ENCODE data around the gene FBXW10.
"Not testable (repeated sequence)": the region's sequence is repeated elsewhere in the genome, so short reads cannot be mapped to it uniquely, and the experiment has no call there.

Gene FBXW10

GRCh38 chr17:18743699-18744421 lies at the start of gene FBXW10:
Gene FBXW10 (plus strand): TSS chr17:18744054. CDS start chr17:18744245, 191 bp downstream.
- DNase-seq (ENCODE audit: extremely low read depth, insufficient read length); H3K27me3 ChIP-seq (replicated peaks; ENCODE audit: control insufficient read depth, insufficient read depth, low read length); H3K36me3 ChIP-seq (ENCODE audit: control insufficient read depth, insufficient read depth, low read length); H3K4me3 ChIP-seq (replicated peaks; ENCODE audit: low read depth, low read length): not testable (repeated sequence)

- not testable (repeated sequence) for H3K27me3 ChIP-seq (replicated peaks; ENCODE audit: control insufficient read depth, insufficient read depth, low read length); DNase-seq (ENCODE audit: extremely low read depth, insufficient read length); H3K36me3 ChIP-seq (ENCODE audit: control insufficient read depth, insufficient read depth, low read length); H3K4me3 ChIP-seq (replicated peaks; ENCODE audit: low read depth, low read length)
Measured at GRCh38 chr17:18695143-18695542, 48.7 kb upstream of the FBXW10 start.

- peak overlapping the region; percentile 63 for H3K4me3 ChIP-seq (replicated peaks; ENCODE audit: low read depth, low read length)
- not testable (repeated sequence) for DNase-seq (ENCODE audit: extremely low read depth, insufficient read length); H3K36me3 ChIP-seq (ENCODE audit: control insufficient read depth, insufficient read depth, low read length); H3K27me3 ChIP-seq (replicated peaks; ENCODE audit: control insufficient read depth, insufficient read depth, low read length)
Measured at GRCh38 chr17:18698473-18699103, 45.3 kb upstream of the FBXW10 start.

GRCh38 chr17:18705955-18706354 lies 37.9 kb upstream of the FBXW10 start:
- H3K36me3 ChIP-seq (ENCODE audit: control insufficient read depth, insufficient read depth, low read length); H3K4me3 ChIP-seq (replicated peaks; ENCODE audit: low read depth, low read length); H3K27me3 ChIP-seq (replicated peaks; ENCODE audit: control insufficient read depth, insufficient read depth, low read length); DNase-seq (ENCODE audit: extremely low read depth, insufficient read length): not testable (repeated sequence)

GRCh38 chr17:18708215-18708614 lies 35.6 kb upstream of the FBXW10 start:
- DNase-seq (ENCODE audit: extremely low read depth, insufficient read length); H3K36me3 ChIP-seq (ENCODE audit: control insufficient read depth, insufficient read depth, low read length); H3K4me3 ChIP-seq (replicated peaks; ENCODE audit: low read depth, low read length); H3K27me3 ChIP-seq (replicated peaks; ENCODE audit: control insufficient read depth, insufficient read depth, low read length): not testable (repeated sequence)

GRCh38 chr17:18712354-18712999 lies 31.4 kb upstream of the FBXW10 start:
- not testable (repeated sequence) for H3K4me3 ChIP-seq (replicated peaks; ENCODE audit: low read depth, low read length); DNase-seq (ENCODE audit: extremely low read depth, insufficient read length); H3K27me3 ChIP-seq (replicated peaks; ENCODE audit: control insufficient read depth, insufficient read depth, low read length); H3K36me3 ChIP-seq (ENCODE audit: control insufficient read depth, insufficient read depth, low read length)
- peak; percentile 35 for TF ChIP-seq CTCF (IDR thresholded peaks at IDR 0.05; ENCODE audit: insufficient read depth, low read length, poor library complexity, severe bottlenecking)

GRCh38 chr17:18718643-18719427 lies 25.0 kb upstream of the FBXW10 start:
- not testable (repeated sequence) for H3K27me3 ChIP-seq (replicated peaks; ENCODE audit: control insufficient read depth, insufficient read depth, low read length)
- peak; percentile 20 for DNase-seq (ENCODE audit: extremely low read depth, insufficient read length)

GRCh38 chr17:18719428-18720110 lies 24.3 kb upstream of the FBXW10 start:
- H3K36me3 ChIP-seq (ENCODE audit: control insufficient read depth, insufficient read depth, low read length); H3K27me3 ChIP-seq (replicated peaks; ENCODE audit: control insufficient read depth, insufficient read depth, low read length); DNase-seq (ENCODE audit: extremely low read depth, insufficient read length); H3K4me3 ChIP-seq (replicated peaks; ENCODE audit: low read depth, low read length): not testable (repeated sequence)

More at GRCh38 chr17:18718643-18719427, 25.0 kb upstream of the FBXW10 start:
- not testable (repeated sequence) for H3K4me3 ChIP-seq (replicated peaks; ENCODE audit: low read depth, low read length); H3K36me3 ChIP-seq (ENCODE audit: control insufficient read depth, insufficient read depth, low read length)

GRCh38 chr17:18721775-18722547 lies 21.9 kb upstream of the FBXW10 start:
- not testable (repeated sequence) for H3K4me3 ChIP-seq (replicated peaks; ENCODE audit: low read depth, low read length); DNase-seq (ENCODE audit: extremely low read depth, insufficient read length); H3K27me3 ChIP-seq (replicated peaks; ENCODE audit: control insufficient read depth, insufficient read depth, low read length)

GRCh38 chr17:18722612-18723011 lies 21.2 kb upstream of the FBXW10 start:
- H3K27me3 ChIP-seq (replicated peaks; ENCODE audit: control insufficient read depth, insufficient read depth, low read length); H3K36me3 ChIP-seq (ENCODE audit: control insufficient read depth, insufficient read depth, low read length); DNase-seq (ENCODE audit: extremely low read depth, insufficient read length); H3K4me3 ChIP-seq (replicated peaks; ENCODE audit: low read depth, low read length): not testable (repeated sequence)

More at GRCh38 chr17:18721775-18722547, 21.9 kb upstream of the FBXW10 start:
- not testable (repeated sequence) for H3K36me3 ChIP-seq (ENCODE audit: control insufficient read depth, insufficient read depth, low read length)

- not testable (repeated sequence) for DNase-seq (ENCODE audit: extremely low read depth, insufficient read length); H3K27me3 ChIP-seq (replicated peaks; ENCODE audit: control insufficient read depth, insufficient read depth, low read length); H3K4me3 ChIP-seq (replicated peaks; ENCODE audit: low read depth, low read length); H3K36me3 ChIP-seq (ENCODE audit: control insufficient read depth, insufficient read depth, low read length)
Measured at GRCh38 chr17:18723509-18723908, 20.3 kb upstream of the FBXW10 start.

GRCh38 chr17:18732438-18732837 lies 11.4 kb upstream of the FBXW10 start:
- H3K27me3 ChIP-seq (replicated peaks; ENCODE audit: control insufficient read depth, insufficient read depth, low read length); DNase-seq (ENCODE audit: extremely low read depth, insufficient read length); H3K4me3 ChIP-seq (replicated peaks; ENCODE audit: low read depth, low read length); H3K36me3 ChIP-seq (ENCODE audit: control insufficient read depth, insufficient read depth, low read length): not testable (repeated sequence)
